Hepatocyte (in vitro differentiated cells): ENCODE results near the gene PAPSS1.

Experiments
- CTCF ChIP-seq: fragments of 200-600 bp; sonication (generic); IDR thresholded peaks from 2 replicates; pipeline ENCODE4 v1.5.1; 2016; ENCODE audit warnings: antibody characterized with exemption, mild to moderate bottlenecking; ENCODE audit not compliant: poor library complexity
- EZH2 ChIP-seq: fragments of 200-600 bp; sonication (generic); IDR thresholded peaks from 2 replicates; pipeline ENCODE4 v1.6.1; 2016; ENCODE audit warnings: antibody characterized with exemption, mild to moderate bottlenecking, borderline replicate concordance

GRCh38 chr4:107654694-107655093, 65.3 kb downstream of the PAPSS1 start:
- TF ChIP-seq CTCF (peak; percentile 11), EZH2 (no peak)
